IgD-negative memory B cell (primary cell): Measurements from ENCODE around the gene CNTNAP2. TPM values are rescaled to one million over a fixed set of nuclear protein-coding genes. Genes with fewer than 3 reads are reported as not detected.
A peak's percentile ranks its signal among the peaks of the same experiment; 100 is the strongest.

Source experiments
- H3K27ac Mint-ChIP-seq, 3 donors: one replicate each; pipeline ENCODE4 v1.8.0; 2020 to 2022; ENCODE audit warnings: mild to moderate bottlenecking in 3 of 3, mixed read lengths in 3 of 3, moderate library complexity in 1 of 3
- H3K27me3 Mint-ChIP-seq: one replicate; pipeline ENCODE4 v1.8.0; 2021; ENCODE audit warnings: mixed read lengths
- H3K36me3 Mint-ChIP-seq: one replicate; pipeline ENCODE4 v1.8.0; 2020; ENCODE audit warnings: mild to moderate bottlenecking, mixed read lengths
- H3K4me1 Mint-ChIP-seq, 3 donors: one replicate each; pipeline ENCODE4 v1.8.0; 2020 to 2022; ENCODE audit warnings: mixed read lengths in 3 of 3, mild to moderate bottlenecking in 1 of 3
- H3K4me3 Mint-ChIP-seq, 4 donors: one replicate each; pipeline ENCODE4 v1.8.0; 2020 to 2022; ENCODE audit warnings: mild to moderate bottlenecking in 4 of 4, mixed read lengths in 4 of 4, moderate library complexity in 3 of 4
- H3K9me3 Mint-ChIP-seq, 3 donors: one replicate each; pipeline ENCODE4 v1.8.0; 2020 to 2021; ENCODE audit warnings: mixed read lengths in 3 of 3, mild to moderate bottlenecking in 1 of 3
- polyA plus RNA-seq: library from polyadenylated mRNA; unstranded; fragments of 300-500 nt; fragmentation: Illumina TruSeq; gene quantifications from one replicate; pipeline ENCODE4 v1.2.3, GENCODE V29; 2021

Gene CNTNAP2
- polyA plus RNA-seq, 1 donor from 2014 or later = 47.3 TPM

DNA sequence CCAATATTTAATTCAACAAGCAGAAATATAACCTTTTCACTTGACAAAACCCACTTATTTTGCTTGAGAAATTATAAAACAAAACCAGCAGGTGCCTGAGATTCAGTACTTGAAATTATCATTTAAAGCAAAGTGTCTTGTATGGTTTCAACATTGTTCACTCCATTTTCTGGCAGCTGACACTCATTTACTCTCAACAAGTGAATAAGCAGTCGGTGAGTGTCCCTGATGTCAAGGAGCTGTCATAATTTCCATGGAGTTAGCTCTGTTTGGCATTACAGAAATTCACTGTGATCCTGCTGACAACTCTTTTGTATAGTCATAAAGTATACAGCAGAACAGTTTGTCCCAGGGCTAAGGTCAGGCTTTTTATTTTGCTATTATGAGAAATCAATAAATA lies 490.0 kb downstream of the CNTNAP2 start:
- Mint-ChIP-seq H3K9me3 (peaks cover 0 to 9% (median 0%) of the 10 kb centered on the region in 3 donors), H3K4me1 (no peaks in the 10 kb centered on the region), H3K27ac (no peak overlapping the region), H3K36me3 (no peaks in the 10 kb centered on the region), H3K27me3 (no peaks in the 10 kb centered on the region), H3K4me3 (no peak overlapping the region)

DNA sequence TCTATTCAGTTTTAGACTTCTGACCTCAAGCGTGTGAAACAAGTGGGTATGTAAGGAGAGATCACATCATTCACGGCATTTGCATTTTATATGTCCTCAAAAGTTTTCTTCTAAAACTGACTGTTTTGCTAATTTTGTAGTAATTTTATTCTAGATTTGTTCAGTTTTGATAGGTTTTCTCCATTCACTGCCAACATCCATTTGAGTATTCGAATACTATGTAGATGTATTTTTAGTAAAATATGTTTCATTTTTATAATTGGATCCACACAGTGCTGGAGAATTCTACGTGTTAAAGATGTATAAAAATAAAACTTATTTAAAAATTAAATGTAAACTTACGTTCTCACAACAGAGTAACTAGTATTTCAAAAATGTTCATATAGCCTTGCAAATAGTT lies 503.0 kb downstream of the CNTNAP2 start:
- Mint-ChIP-seq H3K27me3 (no peaks in the 10 kb centered on the region), H3K27ac (no peak overlapping the region), H3K36me3 (no peaks in the 10 kb centered on the region), H3K4me3 (no peak overlapping the region), H3K9me3 (peaks cover 0 to 5% (median 2%) of the 10 kb centered on the region in 3 donors), H3K4me1 (no peaks in the 10 kb centered on the region)

DNA sequence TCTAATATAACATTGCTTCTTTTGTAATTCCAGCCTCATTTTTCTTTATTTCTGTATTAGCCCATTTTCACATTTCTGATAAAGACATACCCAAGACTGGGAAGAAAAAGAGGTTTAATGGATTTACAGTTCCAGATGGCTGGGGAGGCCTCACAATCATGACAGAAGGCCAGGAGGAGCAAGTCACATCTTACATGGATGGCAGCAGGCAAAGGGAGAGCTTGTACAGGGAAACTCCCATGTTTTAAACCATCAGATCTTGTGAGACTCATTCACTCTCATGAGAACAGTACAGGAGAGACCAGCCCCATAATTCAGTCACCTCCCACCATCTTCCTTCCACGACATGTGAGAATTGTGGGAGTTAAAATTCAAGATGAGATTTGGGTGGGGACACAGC lies 510.3 kb downstream of the CNTNAP2 start:
- Mint-ChIP-seq H3K4me1 (no peaks in the 10 kb centered on the region), H3K27me3 (no peaks in the 10 kb centered on the region), H3K4me3 (peak overlapping the region in 1 of 4 donors; percentile 17), H3K9me3 (peaks cover 1 to 8% (median 4%) of the 10 kb centered on the region in 3 donors), H3K27ac (no peak overlapping the region), H3K36me3 (no peaks in the 10 kb centered on the region)

DNA sequence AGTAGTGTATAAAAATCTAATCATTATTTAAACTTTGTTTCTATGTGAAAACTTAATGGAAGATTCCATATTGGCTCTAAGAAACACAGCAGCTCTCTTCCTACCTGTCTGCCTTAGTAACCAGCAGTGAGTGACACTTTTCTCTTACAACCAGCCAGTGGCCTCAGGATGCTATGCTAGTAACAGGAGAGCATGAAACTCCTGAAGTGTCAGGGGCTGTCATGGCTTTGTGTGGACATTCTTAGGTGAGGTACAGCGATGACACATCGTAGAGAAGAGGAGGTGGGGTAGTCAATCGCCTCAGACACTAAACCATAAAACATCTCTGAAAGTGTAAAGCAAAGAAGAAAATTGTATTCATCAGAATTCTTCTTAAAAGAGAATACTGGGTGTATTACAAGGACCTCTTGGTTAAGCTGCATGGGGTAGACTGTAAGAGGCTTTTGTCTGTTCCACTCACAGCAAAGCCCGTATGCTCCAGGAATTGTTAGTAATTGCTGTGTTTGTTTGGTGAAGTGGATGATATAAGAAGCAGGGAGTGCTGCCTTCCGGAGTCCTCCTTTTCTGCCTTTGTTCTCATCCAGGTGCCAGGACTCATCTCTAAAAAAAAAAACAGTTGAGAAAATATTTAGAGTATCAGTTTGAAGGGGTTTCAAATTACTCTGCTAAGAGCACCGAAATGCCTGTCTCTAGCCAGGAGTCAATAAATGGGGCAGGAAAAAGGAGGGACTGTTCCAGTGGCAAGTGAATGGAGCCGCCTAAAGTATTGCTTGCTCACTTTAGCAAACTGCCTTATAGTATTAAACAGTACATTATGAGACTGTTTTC lies 518.8 kb downstream of the CNTNAP2 start:
- no peaks in the 10 kb centered on the region for H3K36me3 Mint-ChIP-seq
- H3K4me1 Mint-ChIP-seq = no peaks in the 10 kb centered on the region
- H3K27me3 Mint-ChIP-seq = no peaks in the 10 kb centered on the region
- H3K9me3 Mint-ChIP-seq = peaks cover 0 to 7% (median 0%) of the 10 kb centered on the region in 3 donors
- no peak overlapping the region for H3K27ac Mint-ChIP-seq
- H3K4me3 Mint-ChIP-seq = no peak overlapping the region

DNA sequence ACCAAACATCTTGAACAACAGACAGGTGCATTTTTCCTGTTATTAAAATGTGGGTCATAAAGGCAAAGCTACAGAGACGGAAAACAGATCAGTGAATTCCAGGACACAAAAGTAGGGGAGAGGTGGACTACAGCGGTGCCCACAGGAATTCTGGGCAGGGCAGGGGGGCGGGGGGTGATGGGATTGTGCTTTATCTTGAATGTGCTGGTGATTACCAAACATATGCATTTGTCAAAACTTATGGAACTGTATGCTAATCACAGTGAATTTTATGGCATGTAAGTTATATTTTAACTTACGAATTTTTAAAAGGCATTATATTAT lies 519.4 kb downstream of the CNTNAP2 start:
- H3K36me3 Mint-ChIP-seq = no peaks in the 10 kb centered on the region
- H3K9me3 Mint-ChIP-seq = peaks cover 0 to 4% (median 0%) of the 10 kb centered on the region in 3 donors

DNA sequence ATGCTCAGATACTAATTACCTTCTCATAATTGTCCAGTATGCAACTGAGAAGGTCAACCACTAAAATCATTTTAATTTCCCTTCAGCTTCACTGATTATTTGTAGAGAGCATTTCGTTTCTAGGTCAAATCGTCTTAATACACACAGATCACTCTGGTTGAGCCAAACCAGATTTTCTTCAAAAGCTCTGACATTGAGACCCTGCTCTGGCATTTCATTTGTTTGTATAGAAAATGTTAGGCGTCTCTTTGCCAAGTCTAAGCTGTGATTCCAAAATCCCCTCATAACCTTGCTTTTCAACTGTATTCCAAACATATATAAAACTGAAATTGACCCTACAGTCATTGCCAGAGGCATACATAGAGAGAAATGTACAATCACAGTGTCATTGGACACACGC lies 520.0 kb downstream of the CNTNAP2 start:
- H3K9me3 Mint-ChIP-seq = peaks cover 0 to 3% (median 0%) of the 10 kb centered on the region in 3 donors
- H3K36me3 Mint-ChIP-seq = no peaks in the 10 kb centered on the region

More for the DNA sequence above, 519.4 kb downstream of the CNTNAP2 start:
- Mint-ChIP-seq H3K27ac (no peak overlapping the region), H3K4me3 (no peak overlapping the region), H3K27me3 (no peaks in the 10 kb centered on the region), H3K4me1 (no peaks in the 10 kb centered on the region)

DNA sequence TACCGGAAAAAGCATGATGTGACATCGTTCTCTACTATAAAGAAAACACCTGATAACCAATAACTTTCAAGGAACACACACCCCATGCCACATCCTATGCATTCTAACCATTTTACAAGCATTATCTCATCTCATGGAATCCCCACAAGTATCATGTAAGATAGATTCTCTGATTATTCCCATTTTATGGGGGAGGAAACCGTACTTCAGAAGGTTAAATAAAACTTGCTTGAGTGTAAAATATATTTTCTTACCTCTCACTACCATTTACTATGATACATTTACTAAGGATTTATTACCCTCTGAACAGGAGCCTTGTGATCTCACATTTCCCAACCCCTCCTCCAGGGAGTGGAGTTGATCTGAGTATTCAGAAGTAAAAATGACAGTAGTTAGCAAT lies 522.7 kb downstream of the CNTNAP2 start:
- H3K4me1 Mint-ChIP-seq = no peaks in the 10 kb centered on the region
- H3K9me3 Mint-ChIP-seq = peaks cover 0 to 4% (median 0%) of the 10 kb centered on the region in 3 donors
- H3K27ac Mint-ChIP-seq = no peak overlapping the region
- no peaks in the 10 kb centered on the region for H3K36me3 Mint-ChIP-seq
- H3K4me3 Mint-ChIP-seq = no peak overlapping the region
- H3K27me3 Mint-ChIP-seq = no peaks in the 10 kb centered on the region

More for the DNA sequence above, 520.0 kb downstream of the CNTNAP2 start:
- Mint-ChIP-seq H3K4me1 (no peaks in the 10 kb centered on the region), H3K27ac (no peak overlapping the region), H3K4me3 (no peak overlapping the region), H3K27me3 (no peaks in the 10 kb centered on the region)

DNA sequence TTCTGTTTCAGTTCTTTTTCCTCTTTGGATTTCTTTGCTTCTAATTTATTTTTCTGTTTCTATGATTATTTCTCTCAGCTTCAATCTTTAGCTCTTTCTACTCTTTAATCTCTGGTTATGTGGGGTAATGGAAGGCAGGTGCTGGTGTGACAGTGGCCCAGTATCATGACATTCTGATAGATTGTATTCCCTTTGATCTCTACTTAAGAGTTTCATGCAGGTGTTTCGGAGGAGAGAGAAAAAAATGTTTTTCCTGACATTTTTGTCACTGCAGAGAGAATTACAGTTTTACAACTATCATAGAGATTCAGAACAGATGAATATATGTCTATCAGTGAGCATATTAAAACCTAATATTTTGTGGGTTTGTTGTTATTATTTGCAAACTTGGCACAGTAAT lies 524.9 kb downstream of the CNTNAP2 start:
- no peaks in the 10 kb centered on the region for H3K4me1 Mint-ChIP-seq
- H3K27me3 Mint-ChIP-seq = no peaks in the 10 kb centered on the region
- H3K27ac Mint-ChIP-seq = no peak overlapping the region
- H3K4me3 Mint-ChIP-seq = no peak overlapping the region
- peaks cover 0 to 6% (median 4%) of the 10 kb centered on the region in 3 donors for H3K9me3 Mint-ChIP-seq
- H3K36me3 Mint-ChIP-seq = no peaks in the 10 kb centered on the region

DNA sequence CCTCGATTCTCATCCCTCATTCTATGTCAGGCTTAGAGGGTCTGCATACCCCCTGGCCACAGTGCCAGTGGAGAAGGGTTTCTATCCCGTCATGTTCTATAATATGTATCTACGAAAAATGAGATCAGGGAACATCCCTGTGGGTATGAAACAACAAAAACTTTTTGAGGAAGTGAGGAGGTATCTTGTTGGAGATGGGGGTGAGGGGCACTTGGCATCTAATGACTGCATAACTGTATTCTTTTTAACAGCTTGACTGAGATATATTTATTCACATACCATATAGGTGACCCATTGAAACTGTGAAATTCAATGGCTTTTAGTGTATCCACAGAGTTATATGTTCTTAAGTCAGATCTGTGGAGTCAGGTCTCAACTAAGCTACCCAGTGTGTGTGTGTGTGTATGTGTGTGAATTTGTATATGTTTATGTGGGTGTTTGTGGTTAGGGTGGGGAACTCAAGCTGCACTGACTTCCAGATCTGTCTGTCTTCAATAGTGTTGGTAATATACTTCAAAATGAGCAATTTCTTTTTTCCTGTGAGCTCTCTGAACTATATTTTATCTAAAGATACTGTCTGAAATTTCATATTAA lies 528.9 kb downstream of the CNTNAP2 start:
- H3K27ac Mint-ChIP-seq = no peak overlapping the region
- H3K36me3 Mint-ChIP-seq = no peaks in the 10 kb centered on the region
- H3K4me1 Mint-ChIP-seq = no peaks in the 10 kb centered on the region
- H3K4me3 Mint-ChIP-seq = peak overlapping the region in 1 of 4 donors; percentile 14
- no peaks in the 10 kb centered on the region for H3K27me3 Mint-ChIP-seq
- peaks cover 0 to 6% (median 4%) of the 10 kb centered on the region in 3 donors for H3K9me3 Mint-ChIP-seq

DNA sequence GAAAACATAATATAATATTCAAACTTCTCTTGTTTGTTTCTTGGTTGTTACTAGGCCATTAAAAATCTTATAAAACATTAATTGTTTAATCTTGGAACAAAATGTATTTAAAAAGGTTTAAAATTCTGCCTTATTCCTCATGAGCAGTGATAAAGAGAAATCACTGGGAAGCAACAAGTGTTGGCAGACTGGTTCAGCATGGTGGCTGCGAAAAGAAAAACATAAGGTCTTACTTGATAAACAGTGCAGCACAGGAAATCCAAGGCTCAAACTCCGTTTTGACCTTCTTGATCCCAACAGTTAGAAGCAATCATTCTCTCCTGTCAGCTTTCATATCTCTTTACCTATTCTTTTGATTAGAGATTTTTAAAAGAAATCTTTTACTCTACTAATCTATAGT lies 530.8 kb downstream of the CNTNAP2 start:
- no peaks in the 10 kb centered on the region for H3K36me3 Mint-ChIP-seq
- H3K27me3 Mint-ChIP-seq = no peaks in the 10 kb centered on the region
- no peak overlapping the region for H3K27ac Mint-ChIP-seq
- no peak overlapping the region for H3K4me3 Mint-ChIP-seq
- H3K4me1 Mint-ChIP-seq = no peaks in the 10 kb centered on the region
- H3K9me3 Mint-ChIP-seq = peaks cover 0 to 6% (median 0%) of the 10 kb centered on the region in 3 donors

DNA sequence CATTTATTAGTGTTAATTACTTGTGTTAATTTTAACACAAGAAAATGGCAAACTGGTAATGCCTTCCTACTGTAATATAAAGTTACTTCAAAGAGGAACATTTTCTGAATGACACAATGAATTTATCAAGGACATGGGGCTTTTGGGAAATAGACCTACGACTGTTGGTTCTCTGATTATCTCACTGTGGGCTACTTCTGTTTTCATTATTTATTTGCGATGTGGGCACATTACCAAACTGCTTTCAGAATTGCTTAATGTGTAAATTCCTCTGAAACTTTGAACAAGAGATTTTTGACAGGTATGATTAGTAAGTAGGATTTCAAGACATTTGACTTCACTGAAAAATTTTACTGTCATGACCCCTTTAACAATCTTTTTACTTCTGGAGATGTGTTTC lies 535.6 kb downstream of the CNTNAP2 start:
- no peak overlapping the region for H3K27ac Mint-ChIP-seq
- H3K9me3 Mint-ChIP-seq = peaks cover 0 to 9% (median 0%) of the 10 kb centered on the region in 3 donors
- H3K4me1 Mint-ChIP-seq = no peaks in the 10 kb centered on the region
- no peak overlapping the region for H3K4me3 Mint-ChIP-seq
- no peaks in the 10 kb centered on the region for H3K36me3 Mint-ChIP-seq
- H3K27me3 Mint-ChIP-seq = no peaks in the 10 kb centered on the region

DNA sequence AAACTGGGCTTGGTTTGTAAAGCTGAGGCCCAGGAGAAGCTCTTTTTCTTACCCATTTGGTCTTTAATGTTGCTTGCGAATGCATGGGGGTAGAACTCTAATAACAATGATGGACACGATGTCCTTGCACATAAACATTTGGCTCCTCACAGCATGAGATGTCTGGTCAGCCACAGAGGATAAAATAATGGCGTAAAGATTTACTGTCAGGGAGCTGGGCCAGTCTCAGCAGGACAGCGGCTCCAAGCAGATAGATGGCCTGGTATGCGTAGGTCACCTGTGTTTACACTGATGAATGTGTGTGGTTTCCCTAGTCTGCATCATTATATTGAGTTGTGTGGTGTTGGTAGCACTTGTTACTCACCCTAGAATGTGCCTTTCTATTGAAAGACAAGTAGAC lies 537.4 kb downstream of the CNTNAP2 start:
- H3K36me3 Mint-ChIP-seq = no peaks in the 10 kb centered on the region
- H3K4me3 Mint-ChIP-seq = no peak overlapping the region
- H3K27ac Mint-ChIP-seq = no peak overlapping the region
- H3K9me3 Mint-ChIP-seq = peaks cover 1 to 13% (median 2%) of the 10 kb centered on the region in 3 donors
- no peaks in the 10 kb centered on the region for H3K27me3 Mint-ChIP-seq
- H3K4me1 Mint-ChIP-seq = no peaks in the 10 kb centered on the region

DNA sequence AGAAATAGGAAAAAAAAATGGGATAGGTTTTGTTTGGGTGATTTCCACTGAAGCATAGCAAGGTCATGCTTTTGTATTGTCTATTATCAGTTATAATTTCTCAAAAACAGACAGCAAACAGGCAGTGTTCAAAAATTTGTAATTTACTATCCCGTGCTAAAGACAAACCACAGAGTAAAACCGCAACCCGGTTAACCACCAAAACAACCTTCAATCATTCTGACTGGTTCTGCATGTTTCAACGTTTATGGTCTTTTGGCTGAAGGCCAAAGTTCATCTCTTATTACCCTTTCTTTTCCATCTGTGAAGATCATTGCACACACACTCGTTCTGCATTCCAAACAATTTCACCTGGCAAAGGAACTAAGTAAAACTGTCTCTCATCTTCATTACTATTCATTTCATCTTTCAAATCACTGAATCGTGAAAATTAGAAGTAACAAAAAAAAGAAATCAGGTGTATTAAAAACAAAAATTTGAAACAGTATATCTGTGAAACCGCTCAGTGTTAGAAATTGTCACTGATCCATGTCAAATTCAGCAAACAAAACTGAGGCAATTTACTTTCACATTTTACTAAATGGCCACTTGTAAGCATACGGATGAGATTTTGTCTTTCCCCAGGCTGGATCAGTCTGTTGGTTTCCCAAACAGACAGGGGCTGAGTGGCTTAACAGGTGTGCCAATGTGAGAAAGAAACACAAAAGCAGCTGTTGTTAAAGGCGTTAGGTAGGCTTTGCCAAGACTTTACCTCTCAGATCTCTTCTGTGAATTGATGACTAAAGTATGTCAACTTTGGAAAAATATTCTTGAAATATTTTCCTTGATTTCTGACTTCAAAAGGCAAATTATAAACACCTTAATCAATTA lies 539.6 kb downstream of the CNTNAP2 start:
- Mint-ChIP-seq H3K4me1 (no peaks in the 10 kb centered on the region), H3K36me3 (no peaks in the 10 kb centered on the region), H3K27ac (no peak overlapping the region), H3K4me3 (no peak overlapping the region), H3K9me3 (peaks cover 1 to 13% (median 2%) of the 10 kb centered on the region in 3 donors), H3K27me3 (no peaks in the 10 kb centered on the region)

DNA sequence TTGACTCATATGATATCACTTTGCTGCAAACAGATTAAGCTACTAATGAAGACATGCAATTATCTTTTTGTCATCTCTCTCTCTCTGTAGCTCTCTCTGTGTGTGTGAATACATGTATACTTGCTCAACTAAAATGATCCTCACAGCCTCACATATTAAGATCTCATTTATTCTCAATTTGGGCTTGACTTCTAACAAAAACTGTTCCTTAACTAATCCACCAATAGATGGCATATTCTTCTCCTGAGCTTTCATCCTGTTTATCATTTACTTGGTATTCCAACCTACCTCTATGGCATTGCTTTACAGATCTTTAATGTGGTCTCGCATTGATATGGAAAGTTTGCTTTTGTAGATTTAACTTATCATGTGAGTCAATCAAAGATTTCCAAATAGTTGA lies 540.4 kb downstream of the CNTNAP2 start:
- Mint-ChIP-seq H3K27ac (no peak overlapping the region), H3K36me3 (no peaks in the 10 kb centered on the region), H3K9me3 (peaks cover 4 to 17% (median 5%) of the 10 kb centered on the region in 3 donors), H3K4me1 (no peaks in the 10 kb centered on the region), H3K27me3 (no peaks in the 10 kb centered on the region), H3K4me3 (no peak overlapping the region)

DNA sequence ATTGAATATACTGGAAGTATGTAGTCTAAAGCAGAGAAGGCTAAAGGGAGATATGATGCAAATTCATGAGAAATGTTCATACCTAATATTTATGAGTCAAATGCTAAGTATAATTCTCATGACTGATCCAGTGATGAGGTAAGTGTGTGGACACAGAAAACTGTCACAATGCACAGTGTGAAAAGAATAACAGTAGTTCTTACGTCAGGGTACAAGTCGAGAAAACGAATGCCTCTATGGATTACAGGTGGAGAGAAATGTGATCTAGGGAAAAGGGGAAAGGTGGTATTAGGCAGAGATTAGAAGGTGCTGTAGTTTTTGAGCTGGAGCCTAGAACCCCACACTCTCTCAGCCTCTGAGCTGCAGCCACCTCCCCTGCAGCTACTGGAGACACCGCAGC lies 542.0 kb downstream of the CNTNAP2 start:
- Mint-ChIP-seq H3K27ac (no peak overlapping the region), H3K4me3 (no peak overlapping the region), H3K4me1 (no peaks in the 10 kb centered on the region), H3K36me3 (no peaks in the 10 kb centered on the region), H3K9me3 (peaks cover 4 to 20% (median 5%) of the 10 kb centered on the region in 3 donors), H3K27me3 (no peaks in the 10 kb centered on the region)
